Glutamatergic neuron (in vitro differentiated cells): Measurements from ENCODE around the gene LIN52. TPM values are rescaled to one million over a fixed set of nuclear protein-coding genes. Genes with fewer than 3 reads are reported as not detected.
"Not testable (repeated sequence)": the region's sequence is repeated elsewhere in the genome, so short reads cannot be mapped to it uniquely, and the experiment has no call there.

Source experiments
- DNase-seq: peaks from one replicate; pipeline ENCODE4 v3.0.0; 2022
- H3K27ac Mint-ChIP-seq: one replicate; pipeline ENCODE4 v1.8.0; 2020; ENCODE audit warnings: mild to moderate bottlenecking, mixed read lengths, inconsistent platforms; ENCODE audit not compliant: unreplicated experiment
- H3K27me3 Mint-ChIP-seq: one replicate; pipeline ENCODE4 v1.8.0; 2020; ENCODE audit warnings: mild to moderate bottlenecking, moderate library complexity, mixed read lengths, inconsistent platforms; ENCODE audit not compliant: unreplicated experiment
- H3K36me3 Mint-ChIP-seq: one replicate; pipeline ENCODE4 v1.8.0; 2020; ENCODE audit warnings: mild to moderate bottlenecking, mixed read lengths, inconsistent platforms; ENCODE audit not compliant: unreplicated experiment
- H3K4me1 Mint-ChIP-seq: one replicate; pipeline ENCODE4 v1.8.0; 2020; ENCODE audit warnings: mild to moderate bottlenecking, low read depth, mixed read lengths, inconsistent platforms; ENCODE audit not compliant: unreplicated experiment
- H3K4me3 Mint-ChIP-seq: one replicate; pipeline ENCODE4 v1.8.0; 2020; ENCODE audit warnings: mild to moderate bottlenecking, mixed read lengths, inconsistent platforms; ENCODE audit not compliant: unreplicated experiment
- H3K9me3 Mint-ChIP-seq: one replicate; pipeline ENCODE4 v1.8.0; 2020; ENCODE audit warnings: mild to moderate bottlenecking, moderate library complexity, mixed read lengths, inconsistent platforms; ENCODE audit not compliant: unreplicated experiment
- total RNA-seq: library from RNA; stranded (reverse); fragmentation: NEBNext Ultra II Directional; extraction: Animal tissue kit (Norgen Biotek cat#: 25700); gene quantifications from one replicate; pipeline ENCODE4 v1.2.1, GENCODE V29; 2021; ENCODE audit not compliant: unreplicated experiment
- TF ChIP-seq, protein P1 (sequence below): fragments of 200-600 bp; sonication (generic); IDR thresholded peaks from one replicate; pipeline ENCODE4 v1.5.0; 2021; ENCODE audit not compliant: partially characterized antibody, unreplicated experiment

The LIN52 gene
- total RNA-seq, 1 donor from 2014 or later, result 4.5 TPM

DNA sequence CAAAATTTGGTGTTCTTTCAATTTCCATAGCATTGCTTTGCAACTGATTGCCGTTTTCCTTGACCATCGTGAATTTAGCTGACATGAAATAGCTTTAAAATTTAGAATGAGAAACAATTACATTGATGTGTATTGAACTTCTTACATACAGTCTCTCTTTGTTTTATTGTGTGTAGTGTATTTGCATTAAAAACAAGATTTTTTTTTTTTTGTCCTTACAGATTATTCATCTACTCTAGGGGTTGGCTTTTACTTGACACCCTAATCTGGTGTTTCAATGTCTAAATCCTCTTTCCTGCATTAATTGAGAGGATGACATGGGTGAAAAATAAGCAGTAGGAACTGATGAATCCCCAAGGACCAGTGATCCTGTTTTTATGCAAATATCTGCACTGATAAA is 20.6 kb downstream of the LIN52 start:
- Mint-ChIP-seq H3K36me3 (no peaks in the 10 kb centered on the region), H3K4me1 (no peaks in the 10 kb centered on the region), H3K9me3 (no peaks in the 10 kb centered on the region), H3K4me3 (no peak overlapping the region), H3K27me3 (no peaks in the 10 kb centered on the region), H3K27ac (no peak overlapping the region)
- DNase-seq, result no peak
- TF ChIP-seq, protein P1, sequence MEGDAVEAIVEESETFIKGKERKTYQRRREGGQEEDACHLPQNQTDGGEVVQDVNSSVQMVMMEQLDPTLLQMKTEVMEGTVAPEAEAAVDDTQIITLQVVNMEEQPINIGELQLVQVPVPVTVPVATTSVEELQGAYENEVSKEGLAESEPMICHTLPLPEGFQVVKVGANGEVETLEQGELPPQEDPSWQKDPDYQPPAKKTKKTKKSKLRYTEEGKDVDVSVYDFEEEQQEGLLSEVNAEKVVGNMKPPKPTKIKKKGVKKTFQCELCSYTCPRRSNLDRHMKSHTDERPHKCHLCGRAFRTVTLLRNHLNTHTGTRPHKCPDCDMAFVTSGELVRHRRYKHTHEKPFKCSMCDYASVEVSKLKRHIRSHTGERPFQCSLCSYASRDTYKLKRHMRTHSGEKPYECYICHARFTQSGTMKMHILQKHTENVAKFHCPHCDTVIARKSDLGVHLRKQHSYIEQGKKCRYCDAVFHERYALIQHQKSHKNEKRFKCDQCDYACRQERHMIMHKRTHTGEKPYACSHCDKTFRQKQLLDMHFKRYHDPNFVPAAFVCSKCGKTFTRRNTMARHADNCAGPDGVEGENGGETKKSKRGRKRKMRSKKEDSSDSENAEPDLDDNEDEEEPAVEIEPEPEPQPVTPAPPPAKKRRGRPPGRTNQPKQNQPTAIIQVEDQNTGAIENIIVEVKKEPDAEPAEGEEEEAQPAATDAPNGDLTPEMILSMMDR, result no peak

DNA sequence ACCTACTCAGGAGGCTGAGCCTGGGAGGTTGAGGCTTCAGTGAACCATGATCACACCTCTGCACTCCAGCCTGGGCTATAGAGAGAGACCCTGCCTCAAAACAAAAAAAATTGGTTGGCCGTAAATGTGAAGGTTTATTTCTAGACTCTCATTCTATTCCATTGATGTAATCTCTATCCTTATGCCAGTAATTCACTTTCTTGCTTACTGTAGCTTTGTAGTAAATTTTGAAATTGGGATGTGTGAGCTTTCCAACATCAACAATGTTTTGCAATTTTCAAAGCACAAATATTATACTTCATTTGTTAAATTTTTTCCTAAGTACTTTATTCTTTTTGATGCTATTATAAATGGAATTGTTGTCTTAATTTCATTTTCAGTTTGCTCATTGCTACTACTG is 24.6 kb downstream of the LIN52 start:
- H3K9me3 Mint-ChIP-seq, result no peaks in the 10 kb centered on the region
- DNase-seq, result no peak
- H3K27ac Mint-ChIP-seq, result no peak overlapping the region
- H3K4me3 Mint-ChIP-seq, result no peak overlapping the region
- H3K4me1 Mint-ChIP-seq, result no peaks in the 10 kb centered on the region
- no peaks in the 10 kb centered on the region for H3K27me3 Mint-ChIP-seq
- no peaks in the 10 kb centered on the region for H3K36me3 Mint-ChIP-seq
- TF ChIP-seq, protein P1, result no peak

DNA sequence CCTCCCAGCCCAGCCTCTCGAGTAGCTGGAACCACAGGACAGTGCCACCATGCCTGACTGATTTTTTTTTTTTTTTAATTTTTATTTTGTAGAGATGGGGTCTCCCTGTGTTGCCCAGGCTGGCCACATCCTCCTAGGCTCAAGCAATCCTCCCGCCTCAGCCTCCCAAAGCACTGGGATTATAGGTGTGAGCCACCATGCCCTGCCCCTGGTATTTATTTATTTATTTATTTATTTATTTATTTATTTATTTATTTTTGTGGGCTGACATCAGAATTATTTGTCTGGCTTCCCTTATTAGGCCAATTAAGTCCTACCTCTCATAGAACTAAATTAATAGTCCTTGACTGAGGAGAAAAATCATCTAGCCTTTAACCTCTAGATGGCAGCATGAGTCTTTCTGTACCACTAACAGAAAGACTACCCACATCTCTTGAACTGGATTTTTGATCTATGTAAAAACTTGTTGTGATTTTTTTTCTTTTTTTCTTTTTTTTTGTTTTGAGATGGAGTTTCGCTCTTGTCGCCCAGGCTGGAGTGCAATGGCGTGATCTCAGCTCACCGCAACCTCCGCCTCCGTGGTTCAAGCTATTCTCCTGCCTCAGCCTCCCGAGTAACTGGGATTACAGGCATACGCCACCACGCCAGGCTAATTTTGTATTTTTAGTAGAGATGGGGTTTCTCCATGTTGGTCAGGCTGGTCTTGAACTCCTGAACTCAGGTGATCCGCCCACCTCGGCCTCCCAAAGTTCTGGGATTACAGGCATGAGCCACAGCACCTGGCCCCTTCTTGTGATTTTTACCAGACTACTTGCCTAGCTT is 26.9 kb downstream of the LIN52 start:
- not testable (repeated sequence) for H3K4me1 Mint-ChIP-seq, H3K36me3 Mint-ChIP-seq, DNase-seq, H3K27me3 Mint-ChIP-seq, H3K9me3 Mint-ChIP-seq, H3K27ac Mint-ChIP-seq, H3K4me3 Mint-ChIP-seq
- TF ChIP-seq, protein P1, result peak; percentile 64

DNA sequence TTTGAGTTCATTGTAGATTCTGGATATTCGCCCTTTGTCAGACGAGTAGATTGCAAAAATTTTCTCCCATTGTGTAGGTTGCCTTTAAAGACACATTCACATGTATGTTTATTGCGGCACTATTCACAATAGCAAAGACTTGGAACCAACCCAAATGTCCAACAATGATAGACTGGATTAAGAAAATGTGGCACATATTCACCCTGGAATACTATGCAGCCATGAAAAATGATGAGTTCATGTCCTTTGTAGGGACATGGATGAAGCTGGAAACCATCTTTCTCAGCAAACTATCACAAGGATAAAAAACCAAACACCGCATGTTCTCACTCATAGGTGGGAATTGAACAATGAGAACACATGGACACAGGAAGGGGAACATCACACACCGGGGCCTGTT is 40.7 kb downstream of the LIN52 start:
- H3K36me3 Mint-ChIP-seq, H3K4me3 Mint-ChIP-seq, H3K27me3 Mint-ChIP-seq, H3K4me1 Mint-ChIP-seq, DNase-seq, H3K27ac Mint-ChIP-seq, H3K9me3 Mint-ChIP-seq: not testable (repeated sequence)

DNA sequence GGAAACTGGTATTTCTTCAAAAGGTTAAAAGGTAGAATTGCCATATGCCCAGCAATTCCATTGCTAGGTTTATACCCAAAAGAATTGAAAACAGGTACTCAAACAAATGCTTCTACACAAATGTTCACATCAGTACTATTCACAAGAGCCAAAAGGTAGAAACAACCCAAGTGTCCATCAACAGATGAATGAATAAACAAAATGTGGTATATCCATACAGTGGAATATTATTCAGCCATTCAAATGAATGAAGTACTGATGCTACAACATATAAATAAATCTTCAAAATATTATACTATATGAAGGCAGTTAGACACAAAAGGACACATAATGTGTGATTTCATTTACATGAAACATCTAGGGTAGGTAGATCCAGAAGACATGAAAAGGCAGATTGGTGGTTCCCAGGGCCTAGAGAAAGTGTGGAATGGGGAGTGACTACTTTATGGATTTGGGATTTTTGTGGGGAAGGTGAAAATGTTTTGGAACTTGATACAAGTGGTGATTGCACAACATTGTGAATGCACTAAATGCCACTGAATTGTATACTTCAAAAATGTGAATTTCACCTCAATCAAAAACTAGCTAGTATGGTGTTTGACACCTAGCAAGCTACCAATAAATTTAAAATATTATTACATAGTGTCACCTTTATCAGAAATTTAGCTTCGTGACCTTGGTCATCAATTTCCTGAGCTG is 41.7 kb downstream of the LIN52 start:
- Mint-ChIP-seq H3K27me3 (peaks cover 9% of the 10 kb centered on the region), H3K4me1 (no peaks in the 10 kb centered on the region), H3K36me3 (peaks cover 8% of the 10 kb centered on the region), H3K4me3 (no peak overlapping the region), H3K9me3 (peaks cover 2% of the 10 kb centered on the region), H3K27ac (no peak overlapping the region)
- DNase-seq, result no peak
- TF ChIP-seq, protein P1, result no peak
